Left ventricle myocardium inferior (tissue), 1 donor: ENCODE measurements around the gene CYBA. TPM values are rescaled to one million over a fixed set of nuclear protein-coding genes. Genes with fewer than 3 reads are reported as not detected.

ENCODE experiments used
- DNase-seq: peaks from one replicate; pipeline ENCODE4 v3.0.0-alpha.2; 2020
- H3K27ac ChIP-seq: fragments of 200-600 bp; replicated peaks from 2 replicates; pipeline ENCODE4 v1.8.0; 2021
- H3K27me3 ChIP-seq: fragments of 200-600 bp; 2 replicates; pipeline ENCODE4 v1.8.0; 2021; ENCODE audit warnings: low read depth
- H3K36me3 ChIP-seq: fragments of 200-600 bp; 2 replicates; pipeline ENCODE4 v1.8.0; 2021
- H3K4me1 ChIP-seq: fragments of 200-600 bp; 2 replicates; pipeline ENCODE4 v1.8.0; 2021
- H3K4me3 ChIP-seq: fragments of 200-600 bp; 2 replicates; pipeline ENCODE4 v1.8.0; 2021; ENCODE audit warnings: mild to moderate bottlenecking, moderate library complexity
- H3K9me3 ChIP-seq: fragments of 200-600 bp; replicated peaks from 2 replicates; pipeline ENCODE4 v1.8.0; 2021
- intact Hi-C: fragments of 100-400 bp; cut with micrococcal nuclease; formaldehyde crosslinking; loops from one replicate; pipeline ENCODE4 v1.11.0; 2022
- total RNA-seq: library from RNA; stranded (reverse); fragmentation: NEBNext Ultra II Directional; extraction: Animal tissue kit (Norgen Biotek cat#: 25700); gene quantifications from one replicate; pipeline ENCODE4 v1.2.1, GENCODE V29; 2021
- TF ChIP-seq, protein P1 (sequence below): fragments of 200-600 bp; IDR thresholded peaks from 2 replicates; pipeline ENCODE4 v1.8.0; 2021; ENCODE audit warnings: antibody characterized with exemption, mild to moderate bottlenecking, borderline replicate concordance
- donor health status: DM: no; HTN: yes; CAD: no; lungs with severe emphysema.

Gene CYBA
- total RNA-seq, 1 donor from 2014 or later = 42.6 TPM

DNA sequence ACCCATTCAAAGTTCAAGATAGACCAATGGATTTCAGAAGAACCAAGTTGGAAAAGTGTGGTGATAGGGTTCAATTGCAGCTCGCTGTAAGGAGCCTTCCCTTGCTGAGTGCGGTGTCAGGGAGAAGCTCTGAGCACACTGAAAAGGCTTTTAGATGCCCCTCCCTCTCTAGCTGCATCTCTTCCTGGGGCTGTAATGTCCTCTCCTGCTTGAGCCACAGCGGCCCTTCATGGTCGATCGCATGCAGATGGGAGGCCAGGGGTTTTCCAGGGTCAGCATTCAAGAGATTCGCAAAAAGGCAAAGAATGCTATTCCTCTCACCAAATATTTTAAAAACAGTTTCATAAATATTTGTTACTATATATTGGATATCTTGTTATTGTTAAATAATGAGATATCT is 56.9 kb downstream of the CYBA start:
- TF ChIP-seq, protein P1, sequence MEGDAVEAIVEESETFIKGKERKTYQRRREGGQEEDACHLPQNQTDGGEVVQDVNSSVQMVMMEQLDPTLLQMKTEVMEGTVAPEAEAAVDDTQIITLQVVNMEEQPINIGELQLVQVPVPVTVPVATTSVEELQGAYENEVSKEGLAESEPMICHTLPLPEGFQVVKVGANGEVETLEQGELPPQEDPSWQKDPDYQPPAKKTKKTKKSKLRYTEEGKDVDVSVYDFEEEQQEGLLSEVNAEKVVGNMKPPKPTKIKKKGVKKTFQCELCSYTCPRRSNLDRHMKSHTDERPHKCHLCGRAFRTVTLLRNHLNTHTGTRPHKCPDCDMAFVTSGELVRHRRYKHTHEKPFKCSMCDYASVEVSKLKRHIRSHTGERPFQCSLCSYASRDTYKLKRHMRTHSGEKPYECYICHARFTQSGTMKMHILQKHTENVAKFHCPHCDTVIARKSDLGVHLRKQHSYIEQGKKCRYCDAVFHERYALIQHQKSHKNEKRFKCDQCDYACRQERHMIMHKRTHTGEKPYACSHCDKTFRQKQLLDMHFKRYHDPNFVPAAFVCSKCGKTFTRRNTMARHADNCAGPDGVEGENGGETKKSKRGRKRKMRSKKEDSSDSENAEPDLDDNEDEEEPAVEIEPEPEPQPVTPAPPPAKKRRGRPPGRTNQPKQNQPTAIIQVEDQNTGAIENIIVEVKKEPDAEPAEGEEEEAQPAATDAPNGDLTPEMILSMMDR = no peak
- H3K27me3 ChIP-seq = no peaks in the 10 kb centered on the region
- no peak overlapping the region for H3K4me3 ChIP-seq
- H3K9me3 ChIP-seq = no peaks in the 10 kb centered on the region
- H3K36me3 ChIP-seq = peaks cover 33% of the 10 kb centered on the region
- H3K27ac ChIP-seq = peak overlapping the region; percentile 72
- DNase-seq = no peak
- intact Hi-C loops = no loop called here
- peaks cover 52% of the 10 kb centered on the region for H3K4me1 ChIP-seq

DNA sequence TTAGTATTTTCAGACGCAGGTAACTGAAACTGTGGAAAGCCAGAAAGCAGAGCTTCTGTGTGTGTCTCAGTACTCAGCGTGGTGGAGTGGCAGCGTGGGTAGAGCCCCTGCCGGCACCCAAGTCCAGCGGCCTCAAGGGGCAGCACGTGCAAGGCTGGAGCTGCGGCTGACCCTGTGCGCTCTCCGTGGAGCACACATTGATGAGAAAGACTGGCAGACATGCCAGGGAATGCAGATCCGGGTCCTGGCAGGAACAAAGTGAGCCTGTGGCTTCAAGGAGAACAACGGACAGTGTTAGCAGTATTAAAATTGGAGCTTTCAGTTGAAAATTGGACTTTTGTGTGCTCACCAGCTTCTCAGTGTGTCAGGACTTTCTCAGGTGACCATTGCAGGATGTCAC is 57.4 kb downstream of the CYBA start:
- Histone ChIP-seq H3K4me1 (peaks cover 48% of the 10 kb centered on the region), H3K4me3 (no peak overlapping the region), H3K9me3 (no peaks in the 10 kb centered on the region), H3K27me3 (no peaks in the 10 kb centered on the region), H3K27ac (peak overlapping the region; percentile 72), H3K36me3 (peaks cover 32% of the 10 kb centered on the region)
- TF ChIP-seq, protein P1 = peak; percentile 49
- intact Hi-C loops = no loop called here
- peak; percentile 29 for DNase-seq

Other genes with a start within 250 kb of the CYBA start
- 5.7 TPM for gene ZFPM1, start 197.8 kb downstream of the CYBA start, total RNA-seq
- gene ZC3H18, start 80.7 kb downstream of the CYBA start, total RNA-seq = 21.3 TPM
- gene IL17C, start 12.5 kb downstream of the CYBA start, total RNA-seq = not detected
- gene MVD, start 12.0 kb upstream of the CYBA start, total RNA-seq = 25.3 TPM
- 3.1 TPM for gene SNAI3, start 35.5 kb upstream of the CYBA start, total RNA-seq
- gene RNF166, start 55.4 kb upstream of the CYBA start, total RNA-seq = 14.2 TPM
- gene CTU2, start 55.5 kb upstream of the CYBA start, total RNA-seq = 13.1 TPM
- 17.1 TPM for gene PIEZO1, start 134.2 kb upstream of the CYBA start, total RNA-seq
- 0.63 TPM for gene CDT1, start 152.7 kb upstream of the CYBA start, total RNA-seq
- gene APRT, start 160.9 kb upstream of the CYBA start, total RNA-seq = 39.2 TPM
- gene GALNS, start 205.9 kb upstream of the CYBA start, total RNA-seq = 15.5 TPM
- gene TRAPPC2L, start 206.1 kb upstream of the CYBA start, total RNA-seq = 52.7 TPM
- gene PABPN1L, start 215.6 kb upstream of the CYBA start, total RNA-seq = not detected